Caco-2 (cell line): ENCODE data around the gene MAU2. TPM values are rescaled to one million over a fixed set of nuclear protein-coding genes. Genes with fewer than 3 reads are reported as not detected.

Source experiments
- BruUV-seq: library from RNA; stranded (reverse); fragments of 400-500 nt; replicated peaks from 2 replicates; lab custom pipeline; 2021; lab: Mats Ljungman, UMichigan
- CTCF ChIA-PET: fragments of 300-600 bp; sonication (Branson Sonifier 250); formaldehyde crosslinking; loops from one replicate; lab custom pipeline; 2022; ENCODE audit warnings: antibody characterized with exemption; lab: Charles Lee
- POLR2A ChIA-PET: fragments of 300-600 bp; sonication (Branson Sonifier 250); formaldehyde crosslinking; loops from one replicate; lab custom pipeline; 2022; ENCODE audit warnings: antibody characterized with exemption; lab: Charles Lee
- DNase-seq, 2 experiments: peaks; one replicate each; pipeline versions ENCODE4 v3.0.0 to v3.0.0-alpha.2; 2020 to 2022
- H3K27me3 ChIP-seq: replicated peaks from 2 replicates; pipeline ENCODE4 v1.6.0; 2011; ENCODE audit warnings: low read length; ENCODE audit not compliant: control insufficient read depth, insufficient read depth
- H3K36me3 ChIP-seq: 2 replicates; pipeline ENCODE4 v1.5.1; 2011; ENCODE audit warnings: low read length; ENCODE audit not compliant: control insufficient read depth, insufficient read depth
- H3K4me1 ChIP-seq: fragments of 250-450 bp; sonication (Bioruptor Pico); 2 replicates; pipeline ENCODE4 v1.5.1; 2020; ENCODE audit warnings: mild to moderate bottlenecking
- H3K4me3 ChIP-seq: 2 replicates; pipeline ENCODE4 v1.5.1; 2011; ENCODE audit warnings: low read depth, mild to moderate bottlenecking, control low read depth, low read length
- H3K9me3 ChIP-seq: fragments of 250-450 bp; sonication (Bioruptor Pico); 2 replicates; pipeline ENCODE4 v1.5.1; 2020; ENCODE audit warnings: mild to moderate bottlenecking, moderate library complexity
- H3K27ac Mint-ChIP-seq: one replicate; pipeline ENCODE4 v1.8.0; 2022; ENCODE audit warnings: mixed read lengths; ENCODE audit not compliant: unreplicated experiment
- H3K27me3 Mint-ChIP-seq: one replicate; pipeline ENCODE4 v1.8.0; 2022; ENCODE audit warnings: mixed read lengths; ENCODE audit not compliant: insufficient read depth, unreplicated experiment
- H3K36me3 Mint-ChIP-seq: one replicate; pipeline ENCODE4 v1.8.0; 2022; ENCODE audit warnings: mild to moderate bottlenecking, mixed read lengths; ENCODE audit not compliant: insufficient read depth, unreplicated experiment
- H3K4me1 Mint-ChIP-seq: one replicate; pipeline ENCODE4 v1.8.0; 2022; ENCODE audit warnings: low read depth, mixed read lengths; ENCODE audit not compliant: unreplicated experiment
- H3K4me3 Mint-ChIP-seq: one replicate; pipeline ENCODE4 v1.8.0; 2022; ENCODE audit warnings: mild to moderate bottlenecking, moderate library complexity, mixed read lengths; ENCODE audit not compliant: unreplicated experiment
- H3K9me3 Mint-ChIP-seq: one replicate; pipeline ENCODE4 v1.8.0; 2022; ENCODE audit warnings: mixed read lengths; ENCODE audit not compliant: unreplicated experiment
- intact Hi-C: fragments of 100-400 bp; cut with micrococcal nuclease; formaldehyde crosslinking; loops from one replicate; pipeline ENCODE4 v1.10.0; 2022; ENCODE audit not compliant: unreplicated experiment
- total RNA-seq: library from RNA; stranded (reverse); gene quantifications from 2 replicates; pipeline ENCODE4 v1.2.3, GENCODE V29; 2022
- TF ChIP-seq, protein P1 (sequence below), 2 experiments: fragments of 200-600 bp in 1 of 2; IDR thresholded peaks; 1 replicate in 1 of 2; 2 replicates in 1 of 2; pipeline versions ENCODE4 v1.5.1 to v1.8.0; 2011 to 2022; ENCODE audit warnings: antibody characterized with exemption in 1 of 2, control low read depth in 1 of 2, inconsistent platforms in 1 of 2, low read depth in 1 of 2, low read length in 1 of 2, mild to moderate bottlenecking in 1 of 2, moderate library complexity in 1 of 2; ENCODE audit not compliant: insufficient read depth in 1 of 2, severe bottlenecking in 1 of 2, unreplicated experiment in 1 of 2

Gene MAU2
- total RNA-seq, 1 experiment from 2014 or later, result 51.3 TPM

DNA sequence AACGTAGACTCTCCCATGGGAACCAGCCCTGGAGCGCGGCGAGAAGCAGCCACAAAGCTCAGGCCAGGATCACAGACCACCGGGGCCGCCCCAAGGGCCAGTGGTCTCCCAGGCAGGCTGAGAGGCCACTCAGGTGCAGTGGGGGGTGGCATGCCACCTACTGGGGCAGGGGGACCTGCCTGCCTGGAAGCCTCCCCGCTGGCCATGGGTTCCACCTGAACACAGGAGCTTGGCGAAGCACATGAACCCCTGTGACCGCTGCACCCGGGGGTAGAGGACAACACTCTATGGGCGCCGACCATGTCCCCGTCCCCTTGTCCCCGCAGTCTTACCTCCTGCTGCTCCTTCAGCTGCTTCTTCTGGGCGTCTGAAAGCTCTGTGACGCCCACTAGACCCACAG is 40.8 kb upstream of the MAU2 start:
- no peak overlapping the region for H3K4me3 Mint-ChIP-seq
- intact Hi-C loops, result no loop called here
- Histone ChIP-seq H3K9me3 (no peaks in the 10 kb centered on the region), H3K4me3 (no peak overlapping the region), H3K36me3 (no peaks in the 10 kb centered on the region; the same call in 1 of the 2 replicates), H3K4me1 (no peaks in the 10 kb centered on the region), H3K27me3 (no peaks in the 10 kb centered on the region)
- TF ChIP-seq, protein P1, sequence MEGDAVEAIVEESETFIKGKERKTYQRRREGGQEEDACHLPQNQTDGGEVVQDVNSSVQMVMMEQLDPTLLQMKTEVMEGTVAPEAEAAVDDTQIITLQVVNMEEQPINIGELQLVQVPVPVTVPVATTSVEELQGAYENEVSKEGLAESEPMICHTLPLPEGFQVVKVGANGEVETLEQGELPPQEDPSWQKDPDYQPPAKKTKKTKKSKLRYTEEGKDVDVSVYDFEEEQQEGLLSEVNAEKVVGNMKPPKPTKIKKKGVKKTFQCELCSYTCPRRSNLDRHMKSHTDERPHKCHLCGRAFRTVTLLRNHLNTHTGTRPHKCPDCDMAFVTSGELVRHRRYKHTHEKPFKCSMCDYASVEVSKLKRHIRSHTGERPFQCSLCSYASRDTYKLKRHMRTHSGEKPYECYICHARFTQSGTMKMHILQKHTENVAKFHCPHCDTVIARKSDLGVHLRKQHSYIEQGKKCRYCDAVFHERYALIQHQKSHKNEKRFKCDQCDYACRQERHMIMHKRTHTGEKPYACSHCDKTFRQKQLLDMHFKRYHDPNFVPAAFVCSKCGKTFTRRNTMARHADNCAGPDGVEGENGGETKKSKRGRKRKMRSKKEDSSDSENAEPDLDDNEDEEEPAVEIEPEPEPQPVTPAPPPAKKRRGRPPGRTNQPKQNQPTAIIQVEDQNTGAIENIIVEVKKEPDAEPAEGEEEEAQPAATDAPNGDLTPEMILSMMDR (IDR thresholded peaks at IDR 0.05; ENCODE audit: insufficient read depth in 1 of 2, low read depth in 1 of 2, low read length in 1 of 2, severe bottlenecking in 1 of 2, unreplicated experiment in 1 of 2), result no peak
- H3K9me3 Mint-ChIP-seq, result no peaks in the 10 kb centered on the region
- ChIA-PET CTCF (no interaction called here), POLR2A (no interaction called here)
- no TSS peak for BruUV-seq
- no peaks in the 10 kb centered on the region for H3K27me3 Mint-ChIP-seq
- H3K4me1 Mint-ChIP-seq, result no peaks in the 10 kb centered on the region
- peaks cover 29% of the 10 kb centered on the region for H3K36me3 Mint-ChIP-seq
- H3K27ac Mint-ChIP-seq, result no peak overlapping the region
- DNase-seq, result no peak

DNA sequence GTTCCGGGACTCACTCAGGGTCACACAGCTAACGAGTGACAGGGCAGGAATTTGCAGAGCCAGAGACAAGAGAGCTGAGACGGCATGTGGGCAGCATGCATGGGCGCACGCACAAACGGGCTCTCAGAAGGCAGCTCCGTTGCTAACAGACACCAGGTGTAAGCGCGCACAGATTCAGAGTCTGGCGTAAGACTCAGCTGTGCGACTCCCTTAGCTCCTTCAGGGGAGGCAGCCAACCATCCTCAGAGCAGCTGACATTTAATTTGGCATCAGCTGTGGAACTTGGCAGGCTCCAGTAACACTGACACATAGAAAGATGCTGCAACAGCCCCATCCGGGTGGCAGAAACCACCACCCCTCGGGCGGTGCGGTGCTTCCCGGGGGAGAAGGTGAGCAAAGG is 40.1 kb upstream of the MAU2 start:
- H3K27me3 Mint-ChIP-seq, result no peaks in the 10 kb centered on the region
- intact Hi-C loops, result no loop called here
- DNase-seq, result no peak
- no peaks in the 10 kb centered on the region for H3K4me1 ChIP-seq
- peaks cover 29% of the 10 kb centered on the region for H3K36me3 Mint-ChIP-seq
- no peak overlapping the region for H3K27ac Mint-ChIP-seq
- H3K9me3 Mint-ChIP-seq, result no peaks in the 10 kb centered on the region
- POLR2A ChIA-PET, result no interaction called here
- no peaks in the 10 kb centered on the region for H3K9me3 ChIP-seq
- H3K36me3 ChIP-seq, result no peaks in the 10 kb centered on the region; the same call in 1 of the 2 replicates
- no peaks in the 10 kb centered on the region for H3K27me3 ChIP-seq
- TF ChIP-seq, protein P1 (IDR thresholded peaks at IDR 0.05; ENCODE audit: insufficient read depth in 1 of 2, low read depth in 1 of 2, low read length in 1 of 2, severe bottlenecking in 1 of 2, unreplicated experiment in 1 of 2), result no peak
- H3K4me3 ChIP-seq, result no peak overlapping the region
- no peaks in the 10 kb centered on the region for H3K4me1 Mint-ChIP-seq
- no TSS peak for BruUV-seq
- H3K4me3 Mint-ChIP-seq, result no peak overlapping the region
- CTCF ChIA-PET, result no interaction called here

DNA sequence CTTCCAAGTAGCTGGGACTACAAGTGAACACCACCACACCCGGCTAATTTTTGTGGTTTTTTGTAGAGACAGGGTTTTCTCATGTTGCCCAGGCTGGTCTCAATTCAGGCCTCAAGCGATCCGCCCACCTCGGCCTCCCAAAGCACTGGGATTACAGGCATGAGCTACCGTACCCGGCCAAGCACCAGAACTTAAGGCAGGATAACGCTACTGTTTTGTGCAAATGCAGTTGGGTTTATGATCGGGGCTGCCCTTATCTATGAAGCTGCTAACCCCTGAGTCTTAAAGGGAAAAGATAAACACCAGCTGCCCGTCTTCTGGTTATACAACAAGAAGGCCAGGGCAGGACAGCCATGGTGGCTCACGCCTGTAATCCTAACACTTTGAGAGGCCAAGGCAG is 34.9 kb upstream of the MAU2 start:
- Mint-ChIP-seq H3K27ac (no peak overlapping the region), H3K9me3 (no peaks in the 10 kb centered on the region), H3K4me3 (no peak overlapping the region), H3K4me1 (no peaks in the 10 kb centered on the region), H3K36me3 (peaks cover 44% of the 10 kb centered on the region), H3K27me3 (no peaks in the 10 kb centered on the region)
- H3K4me1 ChIP-seq, result no peaks in the 10 kb centered on the region
- no TSS peak for BruUV-seq
- H3K27me3 ChIP-seq, result no peaks in the 10 kb centered on the region
- no peaks in the 10 kb centered on the region; the same call in 1 of the 2 replicates for H3K36me3 ChIP-seq
- TF ChIP-seq, protein P1 (IDR thresholded peaks at IDR 0.05; ENCODE audit: insufficient read depth in 1 of 2, low read depth in 1 of 2, low read length in 1 of 2, severe bottlenecking in 1 of 2, unreplicated experiment in 1 of 2), result no peak
- intact Hi-C loops, result no loop called here
- no peak for DNase-seq
- ChIA-PET CTCF (interaction anchor here (0.9 kb wide), 1 partner anchor 12 kb away, joined by 3 read pairs; no protein-coding TSS in a partner anchor), POLR2A (no interaction called here)
- H3K4me3 ChIP-seq, result no peak overlapping the region
- no peaks in the 10 kb centered on the region for H3K9me3 ChIP-seq
